HG03571 (cell line): Measurements from ENCODE around the gene TAT.
"Not testable (repeated sequence)": the region's sequence is repeated elsewhere in the genome, so short reads cannot be mapped to it uniquely, and the experiment has no call there.

Experiments used
- ATAC-seq: cut with Tn5 transposase; IDR thresholded peaks from one replicate; pipeline ENCODE4 v1.9.1; 2021; ENCODE audit not compliant: unreplicated experiment

TAT gene

GRCh38 chr16:71585318-71585703, 8.4 kb upstream of the TAT start:
- no peak for ATAC-seq

- no peak for ATAC-seq
These were observed 7.8 kb upstream of the TAT start for GRCh38 chr16:71584543-71585317.

- ATAC-seq, result not testable (repeated sequence)
These were observed 5.6 kb upstream of the TAT start for GRCh38 chr16:71582553-71582848.

DNA sequence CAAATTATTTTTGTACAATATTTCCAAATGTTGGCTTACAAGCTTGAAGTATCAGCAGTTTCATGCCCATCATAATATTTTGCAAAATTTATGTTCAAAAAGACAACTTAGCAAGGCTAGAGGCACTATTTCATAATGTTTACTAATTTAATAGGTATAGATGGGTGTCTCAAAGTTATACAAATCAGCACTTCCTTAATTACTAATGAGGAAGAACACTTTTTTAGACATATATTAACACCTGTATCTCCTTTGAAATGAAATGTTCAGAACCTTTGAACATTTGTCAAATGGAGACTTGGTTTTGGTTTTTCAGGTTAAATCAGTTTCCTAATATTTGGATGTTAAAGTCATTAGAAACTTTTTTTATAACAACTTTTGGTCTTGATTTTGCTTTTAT, 2.2 kb downstream of the TAT start:
- no peak for ATAC-seq

- ATAC-seq, result no peak
These were observed 3.4 kb downstream of the TAT start for GRCh38 chr16:71573387-71574094.

GRCh38 chr16:71572497-71573116, 4.3 kb downstream of the TAT start:
- no peak for ATAC-seq

- no peak for ATAC-seq
These were observed 6.7 kb downstream of the TAT start for GRCh38 chr16:71570144-71570543.

DNA sequence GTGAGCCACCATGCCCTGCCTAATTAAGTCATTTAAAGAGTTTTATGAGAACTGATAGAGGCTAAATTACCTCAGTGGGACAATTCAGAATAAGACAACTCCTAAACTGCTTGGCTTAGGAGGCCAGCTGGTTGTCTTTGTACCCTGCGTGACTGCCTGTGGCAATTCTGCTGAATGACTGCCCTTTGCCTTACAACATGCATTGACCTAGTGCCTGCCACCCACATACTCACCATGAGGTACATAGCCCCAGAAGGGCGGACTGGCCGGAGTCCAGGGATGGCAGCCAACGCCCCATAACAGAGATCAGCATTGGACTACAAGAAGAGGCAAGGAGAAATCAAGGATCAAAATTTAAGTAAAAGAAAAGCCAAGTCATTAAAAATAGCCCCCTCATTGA, 7.3 kb downstream of the TAT start:
- no peak for ATAC-seq

DNA sequence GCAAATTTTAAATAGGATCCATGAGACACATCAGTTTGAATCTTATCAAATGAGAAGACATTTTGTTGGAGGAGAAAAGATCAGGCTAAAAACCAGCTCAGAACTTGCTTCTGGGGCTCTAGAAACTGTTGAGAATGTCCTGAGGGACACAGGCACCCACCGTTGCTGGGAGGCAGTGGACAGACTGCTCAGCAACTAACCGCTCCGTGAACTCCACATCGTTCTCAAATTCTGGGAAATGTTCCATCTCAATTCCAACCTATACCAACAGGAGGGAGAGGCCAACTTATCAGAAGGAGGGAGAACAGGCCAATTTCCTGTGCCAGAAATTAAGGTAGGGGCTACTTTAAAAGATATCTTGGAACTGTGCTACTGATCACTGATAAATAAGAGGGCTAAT, 8.3 kb downstream of the TAT start:
- no peak for ATAC-seq

DNA sequence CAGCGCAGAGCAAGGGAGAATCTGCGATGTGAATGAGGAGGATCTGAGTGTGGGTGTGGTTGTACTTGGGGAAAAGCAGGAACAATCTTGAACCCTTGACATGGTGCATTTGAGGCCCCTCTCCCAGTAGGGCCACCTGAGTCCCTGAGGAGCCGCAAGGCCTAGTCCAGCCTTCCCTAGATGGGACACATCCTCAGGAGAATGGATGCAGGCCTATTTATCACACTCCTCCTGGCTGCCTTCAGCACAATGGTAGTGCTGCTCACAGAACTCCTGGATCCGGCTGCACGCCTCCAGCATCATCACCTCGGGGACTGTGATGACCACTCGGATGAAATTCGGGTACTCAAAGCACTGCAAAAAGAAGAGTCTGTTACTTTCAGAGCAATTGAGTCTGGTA, 9.0 kb downstream of the TAT start:
- no peak for ATAC-seq

GRCh38 chr16:71565812-71566700, 10.8 kb downstream of the TAT start:
- ATAC-seq, result no peak

DNA sequence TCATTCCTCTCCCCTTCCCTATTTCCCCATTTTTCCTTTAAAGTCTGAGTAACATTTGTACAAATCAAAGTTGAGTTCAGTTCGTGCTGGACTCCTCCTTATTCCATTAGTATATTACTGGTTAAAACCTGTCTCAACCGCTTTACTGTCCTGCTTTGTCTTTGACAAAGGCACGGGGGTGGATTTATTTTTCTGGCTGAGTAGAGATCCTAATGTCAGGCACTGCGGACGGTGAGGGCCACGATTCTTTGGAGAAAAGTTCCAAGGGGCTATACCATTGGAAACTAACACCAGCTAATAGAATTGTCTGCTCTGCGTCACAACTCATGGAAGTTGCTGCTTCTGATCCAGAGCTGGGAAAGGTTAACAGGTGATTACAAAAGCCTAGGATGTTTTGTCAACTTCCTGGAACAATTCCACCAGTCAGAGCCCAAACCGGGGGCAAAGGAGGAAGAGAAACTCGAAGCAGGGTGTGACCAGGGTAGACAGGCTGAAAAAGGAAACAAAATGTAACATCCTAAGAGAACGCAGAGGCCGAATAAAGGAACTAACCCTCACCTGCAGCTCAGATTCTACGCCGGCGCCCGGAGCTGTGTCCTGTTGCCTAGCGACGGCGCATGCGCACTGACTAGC, 12.4 kb downstream of the TAT start:
- no peak for ATAC-seq

- ATAC-seq, result no peak
These were observed 14.3 kb downstream of the TAT start for GRCh38 chr16:71562552-71562951.

GRCh38 chr16:71561886-71562285, 15.0 kb downstream of the TAT start:
- ATAC-seq, result not testable (repeated sequence)

- ATAC-seq, result no peak
These were observed 17.0 kb downstream of the TAT start for GRCh38 chr16:71559855-71560254.

DNA sequence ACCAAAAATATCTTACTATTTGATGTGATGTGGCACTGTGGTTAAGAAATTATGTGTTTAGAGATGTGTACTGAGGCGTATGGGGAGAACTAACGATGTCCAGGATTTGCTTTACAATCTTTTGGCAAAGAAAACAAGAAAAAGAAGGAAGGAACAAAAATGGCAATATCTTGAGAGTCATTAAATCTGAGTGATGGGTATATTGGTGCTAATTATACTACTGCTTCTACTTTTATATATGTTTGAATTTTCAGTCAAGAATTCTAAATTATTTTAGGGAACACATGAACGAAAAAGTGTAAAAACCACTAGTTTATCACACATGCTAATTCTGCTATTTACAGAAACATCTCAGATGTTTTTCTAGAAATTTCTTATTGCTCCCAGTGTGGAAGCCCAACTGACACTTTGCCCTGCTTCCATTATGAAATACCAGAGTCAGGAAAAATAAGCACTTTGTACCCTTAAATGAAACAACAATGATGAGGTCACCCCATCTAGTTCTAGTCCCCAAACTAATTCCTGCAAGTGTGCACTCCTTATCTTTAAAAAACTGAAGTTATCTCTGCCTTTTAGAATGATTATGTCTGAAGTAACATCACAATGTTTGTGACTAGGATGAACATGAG, 18.8 kb downstream of the TAT start:
- ATAC-seq, result no peak

DNA sequence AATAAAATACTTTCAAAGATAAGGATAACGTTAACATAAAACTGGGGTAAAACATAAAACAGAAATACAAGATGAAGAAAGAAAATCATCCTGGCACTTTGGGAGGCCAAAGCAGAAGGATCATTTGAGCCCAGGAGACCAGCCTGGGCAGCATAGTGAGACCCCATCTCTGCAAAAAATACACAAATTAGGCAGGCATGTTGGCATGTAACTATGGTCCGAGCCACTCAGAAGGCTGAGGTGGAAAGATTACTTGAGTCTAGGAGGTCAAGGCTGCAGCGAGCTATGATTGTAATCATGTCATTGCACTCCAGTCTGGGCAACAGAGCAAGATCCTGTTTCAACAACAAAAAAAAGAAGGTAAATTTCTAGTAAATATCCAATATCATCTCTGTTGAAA, 19.6 kb downstream of the TAT start:
- ATAC-seq, result no peak

DNA sequence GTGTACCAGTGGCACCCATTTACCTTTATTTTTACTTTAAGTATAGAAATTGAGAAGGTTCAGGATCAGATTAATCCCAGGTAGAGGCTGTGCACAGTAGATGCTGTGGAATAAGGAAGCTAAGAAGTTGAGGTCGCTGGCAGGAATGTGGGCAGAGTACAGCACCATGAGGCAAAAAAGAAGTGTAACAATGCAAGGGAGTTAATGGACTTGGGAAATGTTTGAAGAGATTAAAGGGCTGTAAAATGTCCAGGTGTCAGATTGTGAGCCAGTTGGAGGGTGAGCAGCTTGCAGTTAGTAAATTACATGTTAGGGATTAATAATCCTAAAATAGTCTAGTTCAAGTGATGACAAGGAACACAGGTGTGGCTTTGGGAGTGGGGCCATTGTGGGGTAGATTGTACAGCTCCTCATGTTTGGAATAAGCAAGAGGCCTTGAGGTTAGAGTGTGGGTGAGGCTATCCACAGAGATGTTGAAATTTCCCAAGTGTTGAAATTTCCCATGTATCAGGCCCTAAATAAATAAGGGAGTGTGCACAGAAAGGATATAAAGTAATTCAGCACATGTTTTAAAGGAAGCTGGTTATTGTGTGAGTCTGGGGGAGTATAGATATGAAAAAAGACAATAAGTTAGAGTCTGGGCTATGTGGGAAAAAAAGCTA, 21.5 kb downstream of the TAT start:
- no peak for ATAC-seq

- ATAC-seq, result no peak
These were observed 24.0 kb downstream of the TAT start for GRCh38 chr16:71552698-71553503.
